HTERT RPE-1 (cell line): ENCODE measurements around the gene CDK5R1.

Source experiments
- in situ Hi-C: fragments of 300-500 bp; cut with MboI; formaldehyde crosslinking; loops from 4 replicates; pipeline ENCODE4 v1.14.3; 2020; ENCODE audit warnings: low sequenced_read_pairs

CDK5R1 gene

GRCh38 chr17:32470405-32471167 is 16.2 kb upstream of the CDK5R1 start:
- in situ Hi-C loops: no loop called here

- in situ Hi-C loops: no loop called here
These were observed 15.1 kb upstream of the CDK5R1 start for GRCh38 chr17:32471652-32472051.

GRCh38 chr17:32475258-32475657 is 11.5 kb upstream of the CDK5R1 start:
- in situ Hi-C loops: no loop called here

GRCh38 chr17:32477220-32477619 is 9.6 kb upstream of the CDK5R1 start:
- in situ Hi-C loops: no loop called here

- in situ Hi-C loops: no loop called here
These were observed 7.6 kb upstream of the CDK5R1 start for GRCh38 chr17:32479074-32479617.

GRCh38 chr17:32481193-32481592 is 5.6 kb upstream of the CDK5R1 start:
- in situ Hi-C loops: no loop called here

GRCh38 chr17:32482568-32483320 is 4.0 kb upstream of the CDK5R1 start:
- in situ Hi-C loops: no loop called here

- in situ Hi-C loops: no loop called here
These were observed 3.3 kb upstream of the CDK5R1 start for GRCh38 chr17:32483451-32484019.

GRCh38 chr17:32484041-32484461 is 2.7 kb upstream of the CDK5R1 start:
- in situ Hi-C loops: no loop called here

- in situ Hi-C loops: no loop called here
These were observed 2.2 kb upstream of the CDK5R1 start for GRCh38 chr17:32484628-32485027.

GRCh38 chr17:32485261-32486110 is 1.3 kb upstream of the CDK5R1 start:
- in situ Hi-C loops: no loop called here

GRCh38 chr17:32486111-32486700 is 587 bp upstream of the CDK5R1 start:
- in situ Hi-C loops: no loop called here

GRCh38 chr17:32487473-32488176 is 832 bp downstream of the CDK5R1 start:
- in situ Hi-C loops: no loop called here

GRCh38 chr17:32488177-32488542 is 1.4 kb downstream of the CDK5R1 start:
- in situ Hi-C loops: no loop called here

- in situ Hi-C loops: no loop called here
These were observed 1.9 kb downstream of the CDK5R1 start for GRCh38 chr17:32488604-32489180.

- in situ Hi-C loops: no loop called here
These were observed 2.7 kb downstream of the CDK5R1 start for GRCh38 chr17:32489320-32490100.

GRCh38 chr17:32490101-32490482 is 3.3 kb downstream of the CDK5R1 start:
- in situ Hi-C loops: no loop called here

- in situ Hi-C loops: no loop called here
These were observed 4.8 kb downstream of the CDK5R1 start for GRCh38 chr17:32491371-32492263.
